ENCODE data around the gene CPNE5.
"Not testable (repeated sequence)": the region's sequence is repeated elsewhere in the genome, so short reads cannot be mapped to it uniquely, and the experiment has no call there.

The CPNE5 gene

DNA sequence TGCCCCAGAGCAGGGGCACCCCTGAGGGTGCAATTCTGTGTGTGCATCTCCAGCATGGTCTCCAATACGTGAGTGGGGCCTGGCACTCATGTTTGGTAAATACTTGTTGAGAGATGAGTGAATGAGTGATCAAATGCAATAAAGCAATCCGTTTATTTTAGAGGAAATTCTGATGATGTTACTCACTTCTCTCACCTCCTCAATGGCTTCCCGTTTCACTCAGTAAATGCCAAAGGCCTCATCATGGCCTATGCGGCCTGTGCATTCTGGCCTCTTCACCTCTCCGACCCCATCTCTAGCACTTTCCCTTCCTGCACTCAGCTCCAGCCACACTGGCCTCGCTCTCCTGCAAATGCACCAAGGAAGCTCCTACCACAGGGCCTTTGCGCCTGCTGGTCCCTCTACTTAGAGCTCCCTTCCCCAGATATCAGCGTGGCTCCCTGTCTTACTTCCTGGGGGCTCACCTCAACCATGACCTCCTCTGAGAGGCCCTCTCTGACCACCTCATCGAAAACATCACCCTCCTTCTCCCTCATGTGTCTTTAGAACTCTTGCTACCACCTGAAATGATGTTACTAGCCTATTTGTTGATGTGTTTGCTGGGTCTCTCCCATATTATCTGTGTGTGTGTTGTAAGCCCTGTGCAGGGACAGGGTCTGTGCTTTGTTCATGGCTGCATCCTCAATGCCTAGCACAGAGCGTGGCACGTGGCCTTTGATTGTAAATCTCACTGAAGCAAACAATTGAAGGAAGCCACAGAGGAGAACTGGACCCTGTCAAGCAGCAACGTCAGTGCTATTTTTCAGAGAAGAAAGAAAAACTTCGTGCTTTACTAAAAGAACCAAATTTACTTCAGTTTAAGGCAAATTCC lies 99.1 kb downstream of the CPNE5 start:
- peak; percentile 18 for DNase-seq

DNA sequence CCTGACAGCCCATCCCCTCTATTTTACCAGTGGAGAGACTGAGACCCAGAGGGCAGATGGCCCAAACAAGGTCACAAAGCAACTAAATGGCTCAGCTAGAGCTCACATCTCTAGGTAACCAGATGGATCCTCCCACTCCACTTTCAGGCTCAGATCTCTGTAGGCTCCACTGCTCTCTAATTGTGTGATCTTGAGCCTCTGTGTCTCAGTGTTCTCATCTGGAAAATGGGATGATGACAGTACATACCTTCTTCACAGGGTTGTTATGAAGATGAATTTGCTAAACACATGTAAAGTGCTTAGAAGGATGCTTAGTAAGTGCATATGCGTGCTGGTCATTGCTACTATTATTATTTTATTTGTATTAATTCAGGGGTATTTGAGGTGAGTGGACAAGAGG lies 101.1 kb downstream of the CPNE5 start:
- DNase-seq = no peak

DNA sequence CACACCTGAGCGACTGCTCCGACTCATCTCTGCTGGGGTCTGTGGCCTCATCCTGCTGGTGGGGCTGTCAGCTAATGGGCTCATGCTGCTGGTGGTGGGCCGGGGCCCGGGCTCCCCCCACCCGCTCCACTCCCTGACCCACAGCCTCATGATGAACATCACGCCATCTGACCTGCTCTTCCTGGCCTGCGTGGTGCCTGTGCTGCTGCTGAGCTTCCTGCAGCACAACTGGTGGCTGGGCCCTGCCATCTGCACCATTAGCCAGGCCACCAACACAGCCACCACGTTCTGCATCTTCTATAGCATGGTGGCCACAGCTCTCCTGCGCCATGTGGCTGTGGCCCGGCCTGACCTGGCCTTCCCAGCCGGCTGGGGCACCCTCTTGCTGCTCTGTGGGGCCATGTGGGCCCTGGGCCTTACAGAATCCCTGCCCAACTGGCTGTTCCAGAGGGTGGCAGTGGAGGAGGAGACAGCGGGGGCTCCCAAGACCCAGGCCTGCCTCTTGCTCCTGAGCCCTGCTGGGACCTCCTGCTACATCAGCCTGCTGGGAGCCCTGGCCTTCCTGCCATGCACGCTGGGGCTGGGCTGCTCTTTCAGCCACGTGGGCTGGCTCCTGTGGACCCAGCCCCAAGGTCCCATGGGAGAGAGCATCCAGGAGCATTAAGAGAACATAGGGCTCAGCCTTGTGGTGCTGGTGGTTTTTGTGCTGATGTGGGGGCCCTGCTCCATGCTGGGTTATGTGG lies 102.0 kb downstream of the CPNE5 start:
- no peak for DNase-seq

DNA sequence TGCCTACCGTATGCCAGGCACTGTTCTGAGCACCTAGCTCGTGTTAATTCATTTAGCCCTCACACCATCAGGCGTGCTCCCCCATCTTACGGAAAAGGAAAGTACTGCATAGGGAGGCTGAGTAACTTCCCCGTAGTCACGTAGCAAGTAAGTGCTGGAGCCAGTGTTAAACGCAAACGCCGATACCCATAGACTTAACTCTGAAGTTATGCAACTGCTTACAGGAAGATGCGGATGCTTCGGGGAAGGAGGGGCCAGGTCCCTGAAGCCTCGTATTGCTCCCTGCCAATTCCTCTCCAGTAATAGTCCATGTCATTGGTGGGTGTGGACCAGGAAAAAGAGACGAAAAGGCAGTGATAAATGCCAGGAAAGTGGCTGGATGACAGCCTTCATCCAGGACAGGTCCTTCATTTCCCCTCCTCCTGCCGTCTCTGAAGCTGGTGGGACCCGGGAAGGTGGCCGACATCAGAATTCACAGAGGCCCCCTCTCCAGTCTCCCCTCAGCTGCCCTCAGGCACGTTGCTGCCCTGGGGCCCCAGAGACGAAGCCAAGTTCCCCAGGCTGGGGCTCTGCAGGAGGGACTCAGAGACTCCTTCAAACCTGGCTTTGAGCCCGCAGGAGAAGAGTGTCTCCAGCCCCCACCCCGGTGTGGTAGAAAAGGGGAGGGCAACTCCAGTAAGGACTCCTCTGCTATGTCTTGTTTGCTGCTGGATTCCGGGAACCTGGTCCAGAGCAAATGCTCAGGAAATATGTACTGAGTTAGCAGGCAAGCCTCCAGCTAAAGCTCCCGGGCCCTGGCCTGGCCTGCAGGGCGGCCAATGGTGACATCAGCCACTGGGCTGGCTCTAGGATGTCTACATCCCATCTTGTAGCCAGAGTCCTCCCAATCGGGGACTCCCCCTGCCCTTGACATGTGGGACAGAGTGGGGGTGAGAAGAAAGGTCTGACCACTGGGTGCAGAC lies 103.9 kb downstream of the CPNE5 start:
- peak; percentile 85 for DNase-seq

DNA sequence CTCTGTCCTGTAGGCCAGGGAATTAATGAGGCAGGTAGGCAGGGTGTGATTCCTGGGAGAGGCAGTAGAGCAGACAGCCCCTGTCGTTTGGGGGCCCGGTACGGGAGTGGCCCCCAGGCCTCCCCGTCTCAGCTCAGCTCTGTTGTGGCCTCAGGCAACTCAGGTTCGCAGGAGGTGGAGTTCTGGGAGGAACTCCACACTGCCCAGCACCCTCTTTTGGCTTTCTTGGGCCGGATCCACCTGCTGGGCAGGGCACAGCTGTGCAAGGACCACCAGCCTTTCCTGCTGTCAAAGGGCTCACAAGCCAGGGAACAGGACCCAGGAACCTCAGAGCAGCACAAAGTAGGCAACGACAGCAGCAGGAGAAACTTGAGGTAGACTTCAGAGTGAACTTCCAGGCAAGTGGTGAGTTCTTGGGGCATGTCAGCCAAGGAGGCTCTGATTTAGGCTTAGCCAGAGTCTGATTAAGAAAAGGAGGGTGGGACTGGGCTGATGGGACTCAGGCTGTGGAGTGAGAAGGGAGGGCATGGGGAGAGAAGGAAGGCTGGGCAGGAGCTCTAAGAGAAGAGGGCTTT lies 104.7 kb downstream of the CPNE5 start:
- no peak for DNase-seq

DNA sequence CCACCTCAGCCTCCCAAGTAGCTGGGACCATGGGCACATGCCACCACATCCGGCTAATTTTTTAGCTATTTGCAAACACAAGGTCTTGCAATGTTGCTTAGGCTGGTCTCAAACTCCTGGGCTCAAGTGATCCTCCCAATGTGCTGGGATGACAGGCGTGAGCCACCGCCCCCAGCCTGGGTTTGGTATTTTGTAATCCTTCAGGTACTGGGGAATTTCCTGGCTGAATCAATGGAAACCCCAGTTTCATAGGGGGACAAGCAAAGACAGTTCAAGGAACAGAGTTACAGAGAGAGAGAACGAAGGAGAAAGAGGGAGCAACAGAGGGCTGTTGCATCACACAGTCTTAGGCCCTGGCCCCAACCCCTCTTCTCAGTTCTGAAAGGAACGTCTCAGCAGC lies 105.9 kb downstream of the CPNE5 start:
- no peak for DNase-seq

DNA sequence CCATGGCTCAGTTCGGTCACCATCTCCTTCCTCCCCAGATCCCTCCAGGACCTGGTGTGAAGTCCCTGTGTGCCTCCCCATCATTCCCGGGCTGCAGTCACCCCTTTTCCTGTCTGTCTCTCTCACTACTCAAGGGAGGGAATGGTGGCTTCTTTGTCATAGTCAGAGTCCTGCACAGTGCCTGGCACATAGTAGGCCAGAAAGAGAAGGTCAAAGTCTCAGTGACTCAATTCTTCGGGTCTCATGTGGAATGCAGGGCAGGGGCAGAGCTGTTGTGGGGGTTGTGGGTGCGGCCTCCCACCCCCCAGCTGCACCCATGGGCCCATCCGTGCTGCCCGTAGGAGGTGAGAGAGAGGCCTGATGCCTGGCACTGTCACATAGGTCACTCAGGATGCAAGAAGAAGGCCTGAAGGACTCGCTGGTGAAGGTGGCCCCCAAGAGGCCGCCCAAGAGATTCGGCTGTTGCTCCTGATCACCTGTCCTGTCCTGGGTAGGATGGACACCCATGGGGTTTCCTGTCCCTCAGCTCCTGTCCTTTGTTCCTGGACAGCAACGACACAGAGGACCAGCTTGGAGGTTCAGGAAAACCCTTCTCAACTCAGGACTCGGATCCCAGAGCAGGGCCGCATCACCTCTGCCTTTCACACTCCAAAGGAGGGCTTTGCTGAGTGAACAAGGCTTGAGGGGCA lies 107.5 kb downstream of the CPNE5 start:
- DNase-seq = no peak

DNA sequence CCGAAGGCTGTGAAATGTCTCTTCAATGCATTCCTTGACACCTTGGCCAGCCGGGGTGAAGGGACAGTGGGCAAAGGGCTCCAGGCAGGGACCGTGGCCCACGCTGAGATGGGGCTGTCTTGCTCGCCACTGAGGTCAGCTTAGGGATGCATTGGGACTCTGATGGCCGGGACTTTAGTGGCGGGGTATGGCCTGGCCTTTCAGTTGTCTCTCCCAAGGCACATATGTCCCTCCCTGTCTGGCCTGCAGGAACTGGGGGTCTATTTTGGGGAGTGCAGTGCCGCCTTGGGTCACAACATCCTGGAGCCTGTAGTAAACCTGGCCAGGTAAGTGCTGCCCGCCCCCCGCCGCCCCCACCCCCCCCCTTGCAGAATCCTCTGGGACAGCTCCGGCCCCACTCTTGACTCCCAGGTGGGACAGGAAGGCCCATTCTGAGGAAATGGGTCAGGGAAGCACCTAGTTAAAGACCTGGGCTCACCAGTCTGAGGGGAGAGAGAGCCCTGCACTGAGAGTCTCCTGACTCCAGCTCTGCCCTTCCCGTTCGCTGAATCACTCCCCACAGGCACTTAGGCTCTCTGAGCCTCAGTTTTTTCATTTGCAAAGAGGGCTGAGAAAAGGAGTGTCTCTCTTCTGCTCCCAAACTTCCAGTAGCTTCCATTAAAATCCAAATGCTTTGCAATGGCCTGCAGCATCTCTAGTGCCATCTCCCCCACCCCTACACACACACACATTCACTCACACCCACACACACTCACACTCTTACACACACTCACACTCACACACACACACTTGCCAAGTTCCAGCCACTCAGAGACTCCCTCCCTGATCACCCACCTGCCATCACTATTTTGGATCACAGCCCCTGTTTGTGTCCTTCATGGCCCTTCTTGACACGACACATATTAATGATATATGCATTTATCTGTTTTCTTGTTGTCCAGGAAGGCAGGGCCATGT lies 108.5 kb downstream of the CPNE5 start:
- no peak for DNase-seq

DNA sequence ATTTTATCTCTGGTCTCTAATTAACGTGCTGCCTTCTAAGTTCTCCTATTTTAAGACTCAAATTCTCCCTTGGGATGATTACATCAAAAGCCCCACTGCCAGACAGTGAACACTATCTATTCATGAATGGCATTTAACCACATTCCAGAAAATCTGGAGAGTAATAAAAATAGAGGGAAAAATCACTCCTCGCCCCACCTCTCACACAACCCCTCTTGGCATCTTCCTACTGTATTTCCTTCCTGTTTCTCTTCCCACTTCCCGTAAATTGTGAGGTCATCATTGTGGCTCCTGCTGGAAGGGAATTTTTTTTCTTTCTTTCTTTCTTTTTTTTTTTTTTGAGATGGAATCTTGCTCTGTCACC lies 110.1 kb downstream of the CPNE5 start:
- DNase-seq = peak; percentile 61

DNA sequence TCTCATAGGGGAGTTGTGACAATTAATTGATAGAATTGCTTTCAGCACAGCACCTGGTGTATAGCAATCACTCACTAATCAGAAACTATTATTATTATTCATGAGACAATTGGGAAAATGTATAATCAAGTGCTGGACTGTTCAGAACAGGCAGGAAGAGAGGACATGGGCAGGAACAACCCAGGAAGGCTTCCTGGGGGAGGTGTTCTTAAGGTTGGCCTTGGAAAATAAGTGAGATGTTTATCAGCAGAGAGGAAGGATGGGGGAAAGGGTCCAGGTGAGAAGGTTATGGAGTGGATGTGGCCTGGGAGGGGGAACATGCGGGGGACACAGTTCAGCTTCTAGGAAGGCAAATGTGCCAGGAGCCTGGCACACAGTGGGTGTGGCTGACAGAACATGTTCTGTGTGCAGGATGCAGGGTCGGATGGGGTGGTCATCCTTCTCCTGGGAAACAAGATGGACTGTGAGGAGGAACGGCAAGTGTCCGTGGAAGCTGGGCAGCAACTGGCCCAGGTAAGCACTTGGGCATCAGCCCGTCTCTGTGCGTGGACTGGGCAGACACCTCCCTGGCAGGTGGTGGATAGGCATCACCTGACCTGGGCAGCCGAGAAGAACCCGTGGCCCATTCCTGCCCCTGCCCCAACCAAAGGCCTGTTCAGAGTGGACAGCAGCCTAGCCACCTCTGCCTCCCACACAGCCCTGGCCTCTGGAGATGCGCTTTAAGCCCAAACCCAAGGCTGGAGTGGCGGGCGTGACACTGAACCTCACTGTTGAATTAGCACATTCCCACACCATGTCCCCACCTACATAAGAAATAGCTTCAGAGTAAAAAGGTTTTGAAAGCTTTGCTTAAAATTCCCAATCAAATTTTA lies 110.7 kb downstream of the CPNE5 start:
- DNase-seq = no peak

DNA sequence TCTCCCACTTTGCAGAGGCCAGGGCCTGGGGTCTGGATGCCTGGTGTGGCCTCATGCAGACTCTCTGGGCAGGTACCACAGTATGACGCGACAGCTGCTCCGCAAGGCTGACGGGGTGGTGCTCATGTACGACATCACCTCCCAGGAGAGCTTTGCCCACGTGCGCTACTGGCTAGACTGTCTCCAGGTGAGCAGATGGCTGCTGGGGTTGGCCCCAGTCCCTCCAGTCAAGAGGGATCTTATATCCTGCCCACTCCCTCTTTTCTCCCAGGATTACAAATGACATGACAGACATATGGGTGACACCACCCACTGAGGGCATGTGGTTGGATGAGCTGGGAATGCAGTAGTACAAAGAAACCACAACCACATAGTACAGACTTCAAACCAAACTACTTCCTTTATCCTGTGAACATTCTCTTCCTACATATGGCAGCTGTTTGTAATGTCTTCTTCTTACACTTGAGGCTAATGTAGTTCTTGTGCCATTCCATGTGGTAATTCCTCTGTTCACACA lies 111.7 kb downstream of the CPNE5 start:
- DNase-seq = peak; percentile 53

DNA sequence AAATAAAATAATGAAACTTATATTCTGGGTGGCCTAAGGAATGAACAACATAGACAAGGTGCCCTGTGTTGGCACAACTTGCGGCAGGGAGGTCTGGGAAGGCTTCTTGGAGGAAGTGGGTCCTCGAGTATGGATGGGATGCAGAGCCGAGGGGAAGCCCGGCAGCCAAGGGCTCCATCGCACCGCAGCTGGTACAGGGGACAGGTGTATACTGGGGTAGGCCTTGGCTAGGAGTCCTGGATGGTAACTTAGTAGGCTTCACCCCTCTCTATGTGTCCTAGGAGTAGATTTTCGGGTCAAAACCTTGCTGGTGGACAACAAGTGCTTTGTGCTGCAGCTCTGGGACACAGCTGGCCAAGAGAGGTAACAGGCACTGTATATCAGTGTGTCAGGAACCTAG lies 113.7 kb downstream of the CPNE5 start:
- DNase-seq = no peak

DNA sequence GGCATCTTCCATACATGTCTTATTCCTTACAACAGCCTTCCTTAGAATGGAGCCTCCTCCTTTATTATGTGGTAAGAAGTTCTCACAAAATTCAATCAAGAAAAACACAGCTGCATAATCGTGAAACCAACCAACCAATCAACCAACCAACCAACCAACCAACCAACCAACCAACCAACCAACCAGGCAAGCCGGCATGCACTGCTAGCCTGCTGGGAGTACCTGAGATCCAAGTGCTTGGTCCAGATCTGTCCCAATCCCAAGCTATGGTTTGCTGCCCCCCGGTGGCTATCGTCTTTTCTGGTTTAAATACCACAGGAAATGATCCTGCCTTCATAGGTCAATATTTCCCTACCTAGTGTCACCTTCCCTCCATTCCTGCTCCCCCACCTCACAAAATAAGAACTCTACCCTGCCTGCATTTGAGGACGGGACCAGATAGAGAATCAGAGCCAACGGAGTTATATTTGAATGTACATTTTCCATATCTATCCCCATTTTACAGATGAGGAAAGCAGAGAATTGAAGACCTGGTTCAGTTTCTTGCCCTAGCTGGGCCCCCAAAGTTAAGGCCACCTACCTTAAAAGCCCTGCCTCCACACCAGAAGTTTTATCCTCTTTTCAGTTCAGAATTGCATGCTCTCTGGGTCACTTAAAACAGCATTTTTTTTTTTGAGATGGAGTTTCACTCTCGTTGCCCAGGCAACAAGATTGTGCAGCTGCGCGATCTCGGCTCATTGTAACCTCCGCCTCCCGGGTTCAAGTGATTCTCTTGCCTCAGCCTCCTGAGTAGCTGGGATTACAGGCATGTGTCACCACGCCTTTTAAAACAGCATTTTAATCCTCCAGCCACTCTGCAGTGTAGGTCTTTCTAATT lies 114.5 kb downstream of the CPNE5 start:
- DNase-seq = peak; percentile 52

DNA sequence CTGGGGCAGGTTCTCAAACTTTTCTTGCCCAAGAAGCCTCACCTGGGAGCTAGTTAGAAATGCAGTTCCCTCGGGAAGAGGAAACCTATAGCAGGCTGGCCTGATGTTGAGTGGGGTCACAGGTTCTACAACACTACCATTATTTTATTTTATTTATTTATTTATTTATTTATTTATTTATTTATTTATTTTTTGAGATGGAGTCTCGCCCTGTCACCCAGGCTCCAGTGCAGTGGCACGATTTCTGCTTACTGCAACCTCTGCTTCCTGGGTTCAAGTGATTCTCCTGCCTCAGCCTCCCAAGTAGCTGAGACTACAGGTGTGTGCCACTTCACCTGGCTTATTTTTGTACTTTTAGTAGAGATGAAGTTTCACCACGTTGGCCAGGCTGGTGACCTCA lies 115.3 kb downstream of the CPNE5 start:
- not testable (repeated sequence) for DNase-seq

DNA sequence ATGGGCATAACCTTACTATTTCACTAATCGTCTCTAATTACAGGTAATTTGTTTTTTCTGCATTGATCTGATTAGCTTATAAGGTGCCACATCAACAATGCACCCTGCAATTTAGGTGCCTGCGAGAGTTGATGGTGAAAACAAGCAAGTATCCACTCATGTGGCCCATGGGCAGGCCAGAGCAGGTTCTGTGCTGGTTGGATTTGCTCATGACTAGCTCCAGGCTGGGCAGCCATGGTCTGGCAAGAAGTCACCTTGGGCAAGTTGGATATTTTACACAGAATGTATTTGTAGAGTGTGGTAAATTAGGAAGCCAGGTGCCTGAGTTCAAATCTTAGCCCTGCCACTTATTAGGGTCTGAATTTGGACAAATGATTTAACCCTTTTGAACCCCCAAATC lies 116.4 kb downstream of the CPNE5 start:
- no peak for DNase-seq

DNA sequence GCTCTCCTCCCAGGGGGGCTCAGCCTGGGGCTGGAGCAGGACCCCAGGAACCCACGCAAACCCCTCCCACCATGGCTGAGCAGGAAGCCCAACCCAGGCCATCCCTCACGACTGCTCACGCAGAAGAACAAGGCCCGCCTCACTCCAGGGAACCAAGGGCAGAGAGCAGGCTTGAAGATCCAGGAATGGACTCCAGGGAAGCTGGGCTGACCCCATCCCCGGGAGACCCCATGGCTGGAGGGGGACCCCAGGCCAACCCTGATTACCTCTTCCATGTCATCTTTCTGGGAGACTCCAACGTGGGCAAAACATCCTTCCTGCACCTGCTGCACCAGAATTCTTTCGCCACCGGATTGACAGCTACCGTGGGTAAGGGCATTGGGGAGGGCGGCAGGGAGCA lies 116.9 kb downstream of the CPNE5 start:
- DNase-seq = no peak

DNA sequence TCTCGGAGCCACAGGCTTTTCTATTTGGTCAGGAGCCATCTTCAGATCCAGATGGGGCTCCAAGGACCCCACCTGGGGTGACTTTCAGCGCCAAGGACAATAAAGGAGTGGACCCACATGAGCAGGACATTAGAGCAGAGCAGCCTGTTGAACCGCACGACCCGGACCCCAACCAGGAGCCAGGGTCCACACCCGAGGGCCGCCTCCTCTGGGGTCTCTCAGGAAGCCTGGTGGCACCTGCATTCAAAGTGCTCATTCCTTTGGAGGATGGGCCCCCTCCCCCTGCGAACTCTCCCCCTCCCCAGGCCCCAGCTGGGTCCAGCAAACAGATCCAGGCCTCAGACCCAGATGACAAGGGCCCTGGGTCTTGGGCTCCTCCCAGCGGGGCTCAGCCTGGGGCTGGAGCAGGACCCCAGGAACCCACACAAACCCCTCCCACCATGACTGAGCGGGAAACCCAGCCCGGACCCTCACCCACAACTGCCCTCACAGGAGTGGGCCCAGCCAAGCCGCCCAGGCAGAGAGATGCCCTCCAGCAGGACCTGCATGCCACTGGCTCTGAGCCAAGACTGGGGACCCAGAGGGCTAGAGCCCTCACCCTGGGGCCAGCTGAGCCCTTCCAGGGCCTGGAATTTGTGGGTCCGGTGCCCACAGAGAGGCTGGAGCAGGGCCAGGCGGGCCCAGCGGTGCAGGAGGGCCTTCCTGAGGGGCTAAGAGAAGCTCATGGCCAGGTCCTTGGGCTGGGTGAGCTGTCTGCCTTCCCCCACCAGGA lies 117.7 kb downstream of the CPNE5 start:
- no peak for DNase-seq

All from fibroblast of skin of right biceps (primary cell).